GM19455 (cell line): ENCODE results near the gene ZW10.
"Not testable (repeated sequence)": the region's sequence is repeated elsewhere in the genome, so short reads cannot be mapped to it uniquely, and the experiment has no call there.

ENCODE experiments used
- ATAC-seq: cut with Tn5 transposase; IDR thresholded peaks from one replicate; pipeline ENCODE4 v1.9.1; 2021; ENCODE audit not compliant: unreplicated experiment

ZW10 gene

DNA sequence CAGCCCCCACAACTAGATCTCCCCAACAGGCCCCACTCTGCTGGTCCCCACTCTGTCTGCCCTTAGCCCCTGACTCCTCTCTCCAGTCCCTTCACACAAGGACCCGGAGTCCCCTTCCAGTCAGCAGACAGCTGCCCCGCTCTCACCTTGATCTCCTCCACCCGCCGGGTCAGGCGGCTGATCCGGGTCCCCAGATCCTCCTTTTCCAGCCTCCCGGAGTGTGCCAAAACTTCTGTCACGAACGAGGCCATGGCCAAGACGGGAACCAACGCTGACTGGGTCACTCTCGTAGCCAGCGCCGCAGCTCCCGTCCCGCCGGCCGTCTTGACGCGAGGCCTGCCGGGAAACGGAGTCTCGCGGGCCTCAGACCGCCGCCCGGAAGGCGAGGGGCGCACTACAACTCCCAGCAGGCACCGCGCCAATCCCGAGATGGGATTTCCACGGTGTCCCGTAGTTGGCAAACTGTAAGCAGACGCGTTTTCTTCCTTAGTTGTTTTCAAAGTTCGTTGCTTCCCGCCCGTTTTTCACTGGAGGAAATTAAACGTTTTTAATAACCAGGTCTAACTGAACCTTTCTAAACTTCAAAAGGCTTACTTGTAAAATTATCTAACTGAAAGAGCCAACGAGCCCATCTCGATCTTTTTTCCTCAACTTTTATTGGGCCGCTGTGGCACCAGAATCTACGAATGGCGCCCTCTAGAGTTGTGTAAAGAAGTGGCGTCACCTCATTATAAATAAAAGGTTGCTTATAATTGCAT lies at the start of gene ZW10:
ZW10 (minus strand) TSS at position 277 of the 758 bp plus-strand sequence; CDS start at position 251, 26 bp downstream.
- ATAC-seq, result peak; percentile 95

DNA sequence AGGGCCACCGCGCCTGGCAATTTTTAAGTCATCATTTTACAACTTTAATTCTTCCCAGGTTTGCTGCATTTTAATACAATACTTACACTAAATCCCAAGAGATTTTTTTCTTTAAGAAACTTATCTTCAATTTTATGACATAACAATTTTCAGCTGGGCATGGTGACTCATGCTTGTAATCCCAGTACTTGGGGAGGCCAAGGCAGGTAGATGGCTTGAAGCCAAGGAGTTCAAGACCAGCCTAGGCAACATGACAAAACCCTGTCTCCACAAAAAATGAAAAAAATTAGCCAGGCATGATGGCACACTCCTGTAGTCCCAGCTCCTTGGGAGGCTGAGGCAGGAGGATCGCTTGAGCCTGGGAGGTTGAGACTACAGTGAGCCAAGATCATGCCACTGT lies 44.9 kb upstream of the ZW10 start:
- no peak for ATAC-seq

DNA sequence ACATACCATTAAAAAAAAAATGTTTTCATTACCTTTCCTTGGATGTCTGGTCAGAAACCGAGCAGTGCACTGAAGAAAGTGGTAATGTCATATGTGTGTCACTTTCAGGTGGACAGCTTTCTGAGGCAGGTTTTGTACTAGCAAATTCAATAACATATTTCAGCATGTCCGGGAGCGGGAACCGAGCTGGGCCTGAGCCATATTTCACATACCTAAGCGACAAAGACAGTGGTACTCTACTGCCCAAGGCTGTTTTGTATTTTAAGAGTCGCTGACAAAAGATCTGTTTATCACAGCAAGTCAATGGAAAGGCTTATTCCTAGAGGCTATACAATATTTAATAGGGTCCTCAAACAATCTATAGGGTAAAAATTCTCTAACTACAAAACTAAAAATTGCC lies 44.1 kb upstream of the ZW10 start:
- no peak for ATAC-seq

GRCh38 chr11:113817162-113817561 lies 43.7 kb upstream of the ZW10 start:
- ATAC-seq, result no peak

GRCh38 chr11:113814181-113814580 lies 40.7 kb upstream of the ZW10 start:
- no peak for ATAC-seq

GRCh38 chr11:113808931-113809330 lies 35.4 kb upstream of the ZW10 start:
- ATAC-seq, result no peak

DNA sequence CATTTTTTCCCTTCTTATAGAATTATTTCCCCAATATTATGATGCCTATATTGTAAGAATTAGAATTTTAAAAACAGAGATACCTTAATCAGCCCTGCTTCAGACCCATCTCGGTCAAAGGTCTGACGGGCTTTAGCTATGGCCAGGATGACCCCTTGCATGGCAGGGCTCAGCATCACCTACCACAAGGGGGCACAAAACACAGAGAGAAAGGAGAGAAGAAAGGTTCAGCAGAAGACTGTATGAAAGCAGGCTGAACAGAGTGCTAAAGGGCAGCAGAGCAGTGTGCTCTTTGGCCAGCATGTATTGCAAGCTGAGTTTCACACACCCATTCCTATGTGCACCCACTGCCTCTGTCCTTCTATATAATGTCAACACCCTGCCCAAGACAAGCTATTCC lies 32.9 kb upstream of the ZW10 start:
- no peak for ATAC-seq

- ATAC-seq, result no peak
Observed at GRCh38 chr11:113805640-113806039, 32.1 kb upstream of the ZW10 start.

GRCh38 chr11:113802621-113803020 lies 29.1 kb upstream of the ZW10 start:
- ATAC-seq, result no peak

DNA sequence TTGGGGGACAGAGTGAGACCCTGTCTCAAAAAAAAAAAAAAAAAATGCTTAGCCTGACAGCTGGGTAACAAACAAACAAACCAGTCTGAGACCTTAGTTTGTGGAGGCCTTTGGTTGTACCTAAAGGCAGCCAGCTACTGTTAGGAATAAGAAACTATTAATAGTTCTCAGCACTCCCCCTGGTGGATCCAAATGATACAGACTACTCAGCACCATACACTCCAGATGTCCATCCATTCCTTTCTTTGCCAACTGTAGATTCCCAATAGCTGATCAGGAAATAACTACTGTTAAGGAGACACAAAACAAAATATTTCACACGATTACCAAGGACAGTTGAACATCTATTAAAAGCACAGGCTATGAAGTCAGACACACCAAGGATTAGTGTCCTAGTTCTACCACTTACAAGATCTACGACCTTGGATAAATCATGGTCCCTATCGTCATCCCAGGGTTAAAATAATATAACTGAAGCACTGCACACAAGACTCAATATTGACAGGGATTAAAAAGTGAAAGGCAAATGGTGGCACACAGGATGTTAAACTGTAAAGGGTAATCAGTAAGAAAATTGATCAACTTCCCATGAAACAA lies 23.3 kb upstream of the ZW10 start:
- peak; percentile 91 for ATAC-seq

DNA sequence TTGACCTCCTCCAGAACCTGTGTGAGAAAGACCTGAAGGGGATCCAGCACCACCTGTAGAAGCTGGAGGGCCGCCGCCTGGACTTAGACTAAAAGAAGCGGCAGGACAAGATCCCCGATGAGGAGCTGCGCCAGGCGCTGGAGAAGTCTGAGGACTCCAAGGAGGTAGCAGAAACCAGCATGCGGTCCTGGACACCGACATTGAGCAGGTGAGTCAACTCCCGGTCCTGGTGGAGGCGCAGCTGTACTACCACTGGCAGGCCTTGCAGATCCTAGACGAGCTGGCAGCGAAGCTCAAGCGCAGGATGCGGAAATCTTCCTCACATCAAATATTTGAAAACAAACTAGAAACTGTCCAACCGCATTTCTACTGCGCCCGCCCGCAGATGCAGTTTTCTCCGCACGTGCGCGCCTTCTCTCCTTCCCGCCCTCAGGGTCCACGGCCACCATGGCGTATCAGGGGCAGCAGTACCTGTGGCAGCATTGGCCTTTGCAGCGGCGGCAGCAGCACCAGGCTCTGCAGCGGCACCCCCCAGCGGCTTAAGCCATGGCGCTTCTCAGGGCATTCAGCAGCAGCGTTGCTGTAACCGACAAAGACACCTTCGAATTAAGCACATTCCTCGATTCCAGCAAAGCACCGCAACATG lies 16.3 kb upstream of the ZW10 start:
- no peak for ATAC-seq

DNA sequence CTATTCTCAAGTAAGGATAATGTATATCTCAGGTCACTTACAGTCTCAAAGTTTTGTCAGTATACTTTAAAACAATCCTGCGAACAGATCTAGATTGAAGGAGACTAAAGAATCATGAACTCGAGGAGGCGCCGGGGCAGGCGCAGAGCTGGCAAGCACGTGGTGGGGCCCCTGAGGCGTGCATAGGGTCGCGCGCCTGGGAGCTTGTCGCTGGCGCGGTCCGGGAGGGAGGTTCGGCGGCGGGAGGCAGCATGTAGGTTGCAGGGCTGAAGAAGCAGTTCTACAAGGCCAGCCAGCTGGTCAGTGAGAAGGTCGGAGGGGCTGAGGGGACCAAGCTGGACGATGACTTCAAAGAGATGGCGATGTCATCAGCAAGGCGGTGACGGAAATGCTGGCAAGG lies 15.5 kb upstream of the ZW10 start:
- ATAC-seq, result not testable (repeated sequence)

DNA sequence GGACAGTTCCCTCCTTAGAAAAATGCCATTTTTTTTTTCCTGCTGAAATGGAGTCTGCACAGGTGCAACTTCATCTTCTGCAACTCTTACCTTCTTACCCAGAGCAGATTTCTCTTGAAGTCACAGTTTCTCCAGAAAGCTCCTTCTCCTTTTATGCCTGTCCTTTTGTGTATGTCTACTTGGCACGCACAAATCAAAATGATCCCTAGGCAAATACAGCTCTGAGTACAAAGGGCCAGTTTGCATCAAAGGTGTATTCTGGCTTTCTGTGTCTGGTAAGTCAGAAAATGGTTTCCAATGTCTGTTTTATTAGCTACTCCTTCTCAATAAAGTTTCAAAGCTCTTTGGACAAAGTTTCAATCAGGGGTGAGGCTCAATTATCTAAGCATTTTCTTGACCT lies 8.6 kb upstream of the ZW10 start:
- ATAC-seq, result no peak

DNA sequence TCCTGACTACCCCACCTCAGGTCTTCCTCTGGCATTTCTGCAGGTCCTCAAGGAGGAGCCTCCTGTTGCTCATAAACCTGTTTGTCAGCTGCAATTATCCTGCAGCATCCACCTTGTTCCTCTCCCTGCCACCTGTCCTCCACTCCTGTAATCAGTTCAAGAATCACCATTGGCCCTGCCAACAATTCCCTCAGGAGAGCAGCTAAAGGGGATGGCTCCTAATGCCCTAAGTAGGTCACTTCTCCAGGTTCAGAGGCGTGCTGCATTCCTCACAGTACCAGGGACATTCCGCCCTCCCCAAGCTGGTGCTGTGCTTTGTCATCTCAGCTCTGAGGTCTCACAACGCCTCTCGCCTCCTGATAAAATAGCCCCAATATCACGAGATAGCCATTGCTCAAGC lies 8.2 kb upstream of the ZW10 start:
- ATAC-seq, result no peak

DNA sequence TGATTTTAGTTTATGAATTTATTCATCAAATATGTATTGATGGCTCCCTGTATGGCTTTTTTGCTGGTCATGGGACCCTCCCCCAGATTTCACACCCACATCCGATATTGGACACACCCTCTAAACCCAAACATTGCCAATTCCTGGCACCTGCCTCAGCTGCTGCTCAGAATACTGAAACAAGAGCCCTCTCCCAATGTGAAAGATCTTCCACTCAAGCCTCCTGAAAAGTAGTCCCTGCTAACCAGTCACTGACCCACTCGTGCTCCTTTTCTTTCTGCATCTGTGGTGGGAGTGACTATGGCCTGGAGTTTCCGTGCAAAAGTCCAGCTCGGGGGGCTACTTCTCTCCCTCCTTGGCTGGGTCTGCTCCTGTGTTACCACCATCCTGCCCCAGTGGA lies 6.0 kb upstream of the ZW10 start, which contains the start of gene CLDN25:
CLDN25 (plus strand) TSS at position 301 of the 400 bp plus-strand sequence; CDS start at position 301, 0 bp downstream.
- ATAC-seq, result no peak

DNA sequence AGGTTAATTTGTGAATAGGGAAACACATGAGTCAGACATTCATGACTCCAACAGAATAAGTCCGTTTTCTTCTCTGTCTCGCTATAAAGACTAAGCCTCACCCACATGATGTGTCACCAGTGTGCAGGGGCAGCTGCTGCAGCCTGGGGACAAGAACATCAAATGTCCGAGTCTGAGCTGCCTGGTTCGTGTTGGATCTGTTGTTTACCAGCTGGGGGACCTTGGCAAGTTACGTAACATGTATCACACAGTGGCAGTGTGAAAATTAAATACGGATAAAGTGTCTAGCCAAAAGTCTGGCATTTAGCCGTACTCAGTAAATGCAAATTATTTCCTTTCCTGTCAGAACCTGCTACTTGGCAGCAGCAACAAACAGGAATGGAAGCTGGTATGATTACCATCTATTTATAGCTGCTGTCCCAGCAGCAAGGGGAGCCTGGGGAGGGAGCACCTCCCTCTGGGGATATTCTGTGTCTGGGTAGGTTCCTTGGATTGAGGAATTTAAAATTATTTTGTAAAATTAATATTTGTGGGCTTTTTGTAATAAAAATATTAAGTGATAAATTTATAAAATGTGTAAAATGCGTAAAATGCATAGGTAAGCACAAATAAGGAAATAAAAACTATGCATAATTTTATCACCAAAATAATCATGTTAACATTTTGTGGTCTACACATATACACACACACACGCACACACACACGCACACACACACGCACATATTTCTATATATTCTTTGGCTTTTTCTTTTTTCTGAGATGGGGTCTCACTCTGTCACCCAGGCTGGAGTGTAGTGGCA lies 4.8 kb upstream of the ZW10 start:
- ATAC-seq, result no peak

GRCh38 chr11:113774174-113774503 lies 647 bp upstream of the ZW10 start:
- ATAC-seq, result no peak

DNA sequence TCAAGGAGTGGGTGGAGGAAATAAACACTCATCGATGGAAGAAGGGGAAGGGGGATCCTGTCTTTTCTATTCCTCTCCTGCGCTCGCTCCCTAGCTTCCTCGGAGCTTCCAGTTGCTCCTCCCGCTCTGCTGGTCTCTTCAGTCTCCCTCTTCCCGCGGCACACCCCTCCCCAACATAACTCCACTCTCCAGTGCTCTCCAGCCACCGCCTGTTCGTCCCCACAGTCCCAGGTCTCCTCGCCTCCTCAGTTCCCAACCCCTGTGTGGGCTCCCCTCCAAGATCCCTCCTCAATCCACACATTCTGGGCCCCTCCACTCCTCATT lies 438 bp downstream of the ZW10 start:
- ATAC-seq, result no peak

GRCh38 chr11:113771964-113772363 lies 1.5 kb downstream of the ZW10 start:
- ATAC-seq, result no peak

DNA sequence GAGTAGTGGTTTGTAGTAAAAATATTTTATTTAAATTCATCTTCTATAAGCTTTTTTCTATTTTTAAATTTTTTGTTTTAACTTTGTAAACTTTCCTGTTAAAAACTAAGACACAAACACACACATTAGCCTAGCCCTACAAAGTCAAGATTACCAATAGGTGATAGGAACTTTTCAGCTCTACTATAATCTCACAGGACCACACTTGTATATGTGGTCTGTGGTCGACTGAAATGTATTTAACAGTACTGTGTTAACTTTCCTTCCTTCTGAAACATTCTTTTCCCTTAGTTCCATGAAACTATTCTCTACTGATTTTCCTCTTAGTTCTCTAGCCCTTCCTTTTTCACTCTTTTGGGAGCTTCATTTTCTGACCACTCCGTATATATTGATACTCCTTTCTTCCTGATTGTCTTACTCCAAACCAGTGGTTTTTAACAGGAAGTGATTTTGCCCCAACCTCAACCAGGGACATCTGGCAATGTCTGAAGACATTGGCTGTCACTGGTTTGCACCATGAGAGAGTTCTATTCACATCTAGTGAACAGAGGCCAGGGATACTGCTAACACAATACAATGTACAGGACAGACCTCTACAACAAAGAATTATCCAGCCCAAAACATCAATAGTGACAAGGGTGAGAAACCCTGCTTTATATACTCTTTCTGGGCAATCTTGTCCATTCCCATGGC lies 8.8 kb downstream of the ZW10 start:
- no peak for ATAC-seq

DNA sequence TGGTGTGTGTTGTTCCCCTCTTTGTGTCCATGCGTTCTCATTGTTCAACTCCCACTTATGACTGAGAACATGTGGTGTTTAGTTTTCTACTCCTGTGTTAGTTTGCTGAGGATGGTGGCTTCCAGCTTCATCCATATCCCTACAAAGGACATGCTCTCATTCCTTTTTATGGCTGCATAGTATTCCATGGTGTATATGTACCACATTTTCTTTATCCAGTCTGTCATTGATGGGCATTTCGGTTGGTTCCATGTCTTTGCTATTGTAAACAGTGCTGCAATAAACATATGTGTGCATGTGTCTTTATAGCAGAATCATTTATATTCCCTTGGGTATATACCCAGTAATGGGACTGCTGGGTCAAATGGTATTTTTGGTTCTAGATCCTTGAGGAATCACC lies 10.5 kb downstream of the ZW10 start:
- not testable (repeated sequence) for ATAC-seq
